Thyroid gland (tissue), 4 donors: ENCODE measurements around the gene RIMBP2. TPM values are rescaled to one million over a fixed set of nuclear protein-coding genes. Genes with fewer than 3 reads are reported as not detected.

ENCODE experiments used
- DNase-seq, 2 donors: peaks; one replicate each; pipeline ENCODE4 v3.0.0-alpha.2; 2019
- H3K27ac ChIP-seq, 3 donors: fragments of 200-600 bp; sonication (generic); 1 replicate in 2 of 3; 2 replicates in 1 of 3; pipeline ENCODE4 v1.5.1; 2016 to 2019; ENCODE audit warnings: mild to moderate bottlenecking in 1 of 3, moderate library complexity in 1 of 3
- H3K27me3 ChIP-seq: fragments of 200-600 bp; sonication (generic); one replicate; pipeline ENCODE4 v1.5.1; 2019
- H3K36me3 ChIP-seq, 2 donors: fragments of 200-600 bp; sonication (generic); one replicate each; pipeline ENCODE4 v1.5.1; 2016 to 2019
- H3K4me1 ChIP-seq, 2 donors: fragments of 200-600 bp; sonication (generic); one replicate each; pipeline ENCODE4 v1.5.1; 2017 to 2019
- H3K4me3 ChIP-seq, 3 donors: fragments of 200-600 bp; sonication (generic); replicated peaks in 1 of 3; 1 replicate in 2 of 3; 2 replicates in 1 of 3; pipeline ENCODE4 v1.5.1; 2016; ENCODE audit warnings: mild to moderate bottlenecking in 1 of 3
- H3K9me3 ChIP-seq: fragments of 200-600 bp; sonication (generic); one replicate; pipeline ENCODE4 v1.5.1; 2017
- POLR2A ChIP-seq, 2 donors: fragments of 450-650 bp; IDR thresholded peaks; one replicate each; pipeline ENCODE4 v1.6.1; 2017; ENCODE audit warnings: antibody characterized with exemption in 2 of 2, mild to moderate bottlenecking in 2 of 2, moderate library complexity in 1 of 2
- WGBS, 2 donors: methylation state at CpG; one replicate each; pipeline ENCODE4 v1.1.5; 2017; 5-methylcytosine and 5-hydroxymethylcytosine counted together
- intact Hi-C: fragments of 100-400 bp; cut with DNase I; formaldehyde crosslinking; loops from one replicate; pipeline ENCODE4 v1.15.1; 2023
- total RNA-seq, 4 donors: library from RNA; depleted of rRNA; stranded (reverse); fragments of >200 nt; gene quantifications; one replicate each; pipeline ENCODE4 v1.2.3, GENCODE V29; 2016
- TF ChIP-seq, protein P1 (sequence below), 6 experiments: fragments of 200-600 bp in 3 of 6; fragments of 450-650 bp in 3 of 6; sonication (generic) in 3 of 6; IDR thresholded peaks; one replicate each; pipeline ENCODE4 v1.5.1; 2016 to 2019; ENCODE audit warnings: antibody characterized with exemption in 6 of 6, mild to moderate bottlenecking in 2 of 6, inconsistent platforms in 1 of 6, moderate library complexity in 1 of 6

Gene RIMBP2
- total RNA-seq, 4 donors from 2014 or later, result 0.11 to 2.2 (median 0.63) TPM

DNA sequence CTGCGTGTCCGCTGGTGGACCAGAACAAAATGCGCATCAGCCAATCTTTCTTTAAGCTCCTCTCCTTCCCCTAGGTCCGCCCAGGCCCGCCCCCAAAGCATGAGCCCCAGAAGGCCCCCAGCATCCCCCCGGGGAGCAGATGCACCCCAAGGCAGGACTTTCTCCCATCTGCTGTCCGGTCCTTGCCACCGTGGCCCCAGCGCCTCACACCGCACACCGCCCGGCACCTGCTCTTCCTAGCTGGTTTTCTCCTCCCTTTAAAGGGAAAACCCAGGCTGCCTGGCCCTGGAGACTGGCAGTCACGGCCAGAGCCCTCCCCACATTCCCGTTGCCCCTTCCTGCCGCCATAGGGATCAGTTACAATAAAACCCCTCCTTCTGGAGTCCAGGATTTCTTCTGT lies 30.2 kb downstream of the RIMBP2 start:
- H3K4me3 ChIP-seq, result no peak overlapping the region
- no peaks in the 10 kb centered on the region for H3K4me1 ChIP-seq
- no peak for DNase-seq
- no peaks in the 10 kb centered on the region for H3K27me3 ChIP-seq
- WGBS, 2 donors, result 83 to 85% methylated on average over 15 of the region's 15 CpGs
- intact Hi-C loops, result no loop called here
- no peak overlapping the region for H3K27ac ChIP-seq
- no peaks in the 10 kb centered on the region for H3K36me3 ChIP-seq
- TF ChIP-seq POLR2A (IDR thresholded peaks at IDR 0.05), result no peak
- TF ChIP-seq, protein P1, sequence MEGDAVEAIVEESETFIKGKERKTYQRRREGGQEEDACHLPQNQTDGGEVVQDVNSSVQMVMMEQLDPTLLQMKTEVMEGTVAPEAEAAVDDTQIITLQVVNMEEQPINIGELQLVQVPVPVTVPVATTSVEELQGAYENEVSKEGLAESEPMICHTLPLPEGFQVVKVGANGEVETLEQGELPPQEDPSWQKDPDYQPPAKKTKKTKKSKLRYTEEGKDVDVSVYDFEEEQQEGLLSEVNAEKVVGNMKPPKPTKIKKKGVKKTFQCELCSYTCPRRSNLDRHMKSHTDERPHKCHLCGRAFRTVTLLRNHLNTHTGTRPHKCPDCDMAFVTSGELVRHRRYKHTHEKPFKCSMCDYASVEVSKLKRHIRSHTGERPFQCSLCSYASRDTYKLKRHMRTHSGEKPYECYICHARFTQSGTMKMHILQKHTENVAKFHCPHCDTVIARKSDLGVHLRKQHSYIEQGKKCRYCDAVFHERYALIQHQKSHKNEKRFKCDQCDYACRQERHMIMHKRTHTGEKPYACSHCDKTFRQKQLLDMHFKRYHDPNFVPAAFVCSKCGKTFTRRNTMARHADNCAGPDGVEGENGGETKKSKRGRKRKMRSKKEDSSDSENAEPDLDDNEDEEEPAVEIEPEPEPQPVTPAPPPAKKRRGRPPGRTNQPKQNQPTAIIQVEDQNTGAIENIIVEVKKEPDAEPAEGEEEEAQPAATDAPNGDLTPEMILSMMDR (IDR thresholded peaks at IDR 0.05), result no peak
- H3K9me3 ChIP-seq, result no peaks in the 10 kb centered on the region

DNA sequence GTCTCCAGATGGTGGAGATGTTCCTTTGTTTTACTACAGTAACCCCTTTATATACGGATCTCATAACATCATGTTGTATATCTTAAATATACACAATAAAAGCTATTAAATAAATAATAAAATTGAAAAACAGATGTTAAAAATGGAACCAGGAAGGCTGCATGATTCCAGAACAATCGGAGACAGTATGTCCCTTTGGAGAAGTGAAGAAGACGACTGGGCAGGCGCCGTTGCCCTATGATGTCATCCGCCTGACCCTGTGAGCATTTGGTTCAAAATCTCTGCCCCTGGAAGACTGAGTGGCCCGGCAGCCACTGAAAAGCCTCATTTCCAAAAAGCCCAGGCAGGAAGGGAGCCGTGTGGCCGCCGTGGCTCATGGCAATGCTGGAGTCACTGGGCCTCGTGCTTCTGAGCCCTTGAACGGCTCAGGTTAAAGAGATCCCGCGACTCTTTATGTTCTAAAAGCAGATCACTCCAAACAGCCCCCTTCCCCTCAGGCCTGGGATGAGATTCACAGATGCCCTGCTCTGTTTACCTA lies 30.8 kb downstream of the RIMBP2 start:
- intact Hi-C loops, result no loop called here
- no peaks in the 10 kb centered on the region for H3K27me3 ChIP-seq
- H3K4me3 ChIP-seq, result no peak overlapping the region
- DNase-seq, result no peak
- H3K27ac ChIP-seq, result no peak overlapping the region
- H3K36me3 ChIP-seq, result no peaks in the 10 kb centered on the region
- H3K9me3 ChIP-seq, result no peaks in the 10 kb centered on the region
- TF ChIP-seq POLR2A (IDR thresholded peaks at IDR 0.05), result no peak
- TF ChIP-seq, protein P1 (IDR thresholded peaks at IDR 0.05), result no peak
- WGBS, 2 donors, result 72 to 75% methylated on average over 14 of the region's 14 CpGs
- no peaks in the 10 kb centered on the region for H3K4me1 ChIP-seq

DNA sequence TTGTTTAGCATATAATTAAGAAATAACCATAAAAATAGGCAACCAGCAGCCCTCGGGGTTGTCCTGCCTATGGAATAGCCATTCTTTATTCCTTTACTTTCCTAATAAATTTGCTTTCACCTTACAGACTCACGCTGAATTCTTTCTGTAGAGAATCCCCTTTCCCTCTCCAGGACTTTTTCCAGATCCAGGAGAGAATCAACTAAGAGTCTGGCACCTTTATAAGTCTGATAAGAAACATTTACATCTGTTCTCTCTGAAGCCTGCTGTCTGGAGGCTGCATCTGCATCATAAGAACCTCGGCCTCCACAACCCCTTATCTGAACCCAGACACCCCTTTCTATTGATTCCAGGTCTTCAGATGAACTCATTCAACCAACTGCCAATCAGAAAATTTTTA lies 32.3 kb downstream of the RIMBP2 start:
- H3K4me1 ChIP-seq, result no peaks in the 10 kb centered on the region
- intact Hi-C loops, result no loop called here
- no peak overlapping the region for H3K4me3 ChIP-seq
- TF ChIP-seq, protein P1 (IDR thresholded peaks at IDR 0.05), result no peak
- no peak for TF ChIP-seq POLR2A (IDR thresholded peaks at IDR 0.05)
- H3K27ac ChIP-seq, result no peak overlapping the region
- H3K27me3 ChIP-seq, result no peaks in the 10 kb centered on the region
- H3K9me3 ChIP-seq, result no peaks in the 10 kb centered on the region
- 75 to 82% methylated on average over 3 of the region's 3 CpGs for WGBS, 2 donors
- no peak for DNase-seq
- no peaks in the 10 kb centered on the region for H3K36me3 ChIP-seq

DNA sequence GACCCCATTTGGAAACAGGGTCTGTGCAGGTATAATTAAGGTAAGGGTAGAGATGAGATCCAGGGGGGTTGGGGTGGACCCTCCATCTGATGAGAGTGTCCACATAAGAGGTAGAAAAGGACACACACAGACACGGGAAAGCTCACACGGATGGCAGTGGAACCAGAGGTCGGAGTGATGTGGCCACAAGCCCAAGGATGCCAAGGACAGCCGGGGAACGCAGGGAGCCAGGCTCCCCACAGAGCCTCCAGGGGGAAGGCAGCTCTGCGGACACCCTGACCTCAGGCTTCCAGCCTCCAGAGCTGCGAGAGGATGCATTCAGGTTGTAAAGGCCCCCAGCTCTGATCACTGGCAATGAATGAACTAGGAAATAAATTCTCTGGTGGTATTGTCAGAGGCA lies 33.0 kb downstream of the RIMBP2 start:
- DNase-seq, result no peak
- Histone ChIP-seq H3K36me3 (no peaks in the 10 kb centered on the region), H3K27me3 (no peaks in the 10 kb centered on the region), H3K27ac (no peak overlapping the region), H3K4me1 (no peaks in the 10 kb centered on the region), H3K4me3 (no peak overlapping the region), H3K9me3 (no peaks in the 10 kb centered on the region)
- intact Hi-C loops, result no loop called here
- TF ChIP-seq POLR2A (IDR thresholded peaks at IDR 0.05), result no peak
- TF ChIP-seq, protein P1 (IDR thresholded peaks at IDR 0.05), result no peak
- WGBS, 2 donors, result 85 to 91% methylated on average over 7 of the region's 7 CpGs

DNA sequence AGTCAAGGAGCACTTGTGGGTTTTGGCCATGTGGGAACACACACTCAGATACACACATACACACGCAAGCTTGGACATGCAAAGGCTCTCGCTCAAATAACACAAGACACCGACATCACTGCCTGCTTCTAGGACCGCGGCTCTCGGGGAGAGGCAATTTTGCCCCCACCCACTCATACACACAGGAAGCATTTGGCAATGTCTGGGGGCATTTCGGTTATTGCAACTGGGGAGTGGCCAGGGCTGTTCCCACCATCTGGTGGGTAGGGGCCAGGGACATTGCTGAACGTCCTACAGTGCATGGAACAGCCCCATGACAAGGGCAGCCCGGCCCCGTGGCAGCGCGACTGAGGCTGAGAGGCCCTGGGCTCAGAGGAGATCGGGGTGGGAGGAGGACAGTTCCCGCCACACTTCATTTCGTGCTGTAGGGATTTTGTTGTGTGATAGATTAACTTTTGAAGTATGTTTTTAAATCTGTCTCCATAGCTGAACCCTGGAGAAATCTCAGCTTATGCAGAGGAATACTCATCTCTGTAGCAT lies 35.6 kb downstream of the RIMBP2 start:
- intact Hi-C loops, result no loop called here
- WGBS, 2 donors, result 87% methylated on average over 9 to 15 of the region's 15 CpGs
- H3K27me3 ChIP-seq, result no peaks in the 10 kb centered on the region

More for the DNA sequence above, 35.6 kb downstream of the RIMBP2 start:
- Histone ChIP-seq H3K4me3 (no peak overlapping the region), H3K9me3 (no peaks in the 10 kb centered on the region), H3K36me3 (no peaks in the 10 kb centered on the region), H3K4me1 (no peaks in the 10 kb centered on the region), H3K27ac (no peak overlapping the region)
- no peak for DNase-seq
- no peak for TF ChIP-seq POLR2A (IDR thresholded peaks at IDR 0.05)
- TF ChIP-seq, protein P1 (IDR thresholded peaks at IDR 0.05), result no peak
